ENCODE results near the gene PFKFB3. TPM values are rescaled to one million over a fixed set of nuclear protein-coding genes. Genes with fewer than 3 reads are reported as not detected.

PFKFB3 gene
- total and polyA plus RNA-seq, 2 experiments from 2014 or later = 14.5 to 23.7 TPM

DNA sequence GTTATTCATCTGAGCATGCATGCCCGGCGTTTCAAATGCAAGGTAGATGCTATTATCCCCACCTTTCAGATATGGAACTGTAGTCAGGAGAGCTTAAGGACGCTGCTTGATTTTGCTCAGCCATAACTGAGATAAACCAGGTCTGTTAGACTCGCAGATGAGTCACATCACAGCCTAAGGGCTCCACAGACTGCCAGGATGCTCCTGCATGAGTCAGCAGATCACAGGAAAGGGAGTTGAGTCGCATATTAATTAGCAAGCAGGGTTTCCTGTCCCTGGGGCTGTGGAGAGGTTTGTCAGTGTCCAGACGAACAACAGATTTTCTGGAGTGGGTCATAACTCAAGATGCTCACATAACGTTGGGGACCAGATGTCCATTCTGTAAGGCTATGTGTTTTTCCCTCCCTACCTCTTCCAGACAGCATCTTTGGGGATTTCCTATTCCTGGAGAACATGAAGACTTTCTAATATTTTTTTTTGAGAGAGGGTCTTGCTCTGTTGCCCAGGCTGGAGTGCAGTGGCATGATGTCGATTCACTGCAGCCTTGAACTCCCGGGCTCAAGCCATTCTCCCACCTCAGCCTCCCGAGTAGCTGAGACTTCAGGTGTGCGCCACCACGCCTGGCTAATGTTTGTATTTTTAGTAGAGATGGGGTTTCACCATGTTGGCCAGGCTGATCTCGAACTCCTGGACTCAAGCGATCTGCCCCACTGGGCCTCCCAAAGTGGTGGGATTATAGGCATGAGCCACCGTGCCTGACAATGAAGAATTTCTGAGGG is 36.7 kb downstream of the PFKFB3 start:
- H3K27me3 ChIP-seq (replicated peaks; ENCODE audit: insufficient read depth) = no peaks in the 10 kb centered on the region
- H3K79me2 ChIP-seq (ENCODE audit: insufficient read depth) = no peaks in the 10 kb centered on the region
- peaks cover 29% of the 10 kb centered on the region for H3F3A ChIP-seq (ENCODE audit: insufficient read depth)
- no peak overlapping the region for H3K9ac ChIP-seq
- H3K36me3 ChIP-seq (ENCODE audit: low read depth) = 0 out of 2 replicates have a peak, but pooled peaks cover 3% of the 10 kb centered on the region
- H3K9me2 ChIP-seq (ENCODE audit: insufficient read depth) = no peaks in the 10 kb centered on the region
- H3K4me3 ChIP-seq = no peak overlapping the region
- H3K27ac ChIP-seq = peak overlapping the region; percentile 7; the same call in 1 of the 2 replicates
- no peaks in the 10 kb centered on the region for H3K9me3 ChIP-seq (ENCODE audit: low read depth)
- H3K4me2 ChIP-seq (ENCODE audit: unreplicated experiment) = peak overlapping the region; percentile 12
- in situ Hi-C loops (cut with MboI) = no loop called here
- peaks cover 10% of the 10 kb centered on the region for H3K4me1 ChIP-seq (ENCODE audit: insufficient read depth)
- H4K20me1 ChIP-seq (ENCODE audit: insufficient read depth) = no peaks in the 10 kb centered on the region
- peak; percentile 99 for DNase-seq
- TF ChIP-seq EZH2 (IDR thresholded peaks at IDR 0.05; ENCODE audit: insufficient read depth, poor library complexity, severe bottlenecking) = no peak
- peak; percentile 82; the same call in 1 of the 2 replicates for TF ChIP-seq EZH2phosphoT487 (IDR thresholded peaks at IDR 0.05; ENCODE audit: insufficient read depth, low read depth)
- no peak overlapping the region for H2AFZ ChIP-seq
- WGBS, 2 experiments (ENCODE audit: low coverage in 1 of 2, low lambda C conversion rate in 2 of 2, missing lambda C conversion rate in 2 of 2) = 50 to 53% methylated on average over 14 to 15 of the region's 15 CpGs

DNA sequence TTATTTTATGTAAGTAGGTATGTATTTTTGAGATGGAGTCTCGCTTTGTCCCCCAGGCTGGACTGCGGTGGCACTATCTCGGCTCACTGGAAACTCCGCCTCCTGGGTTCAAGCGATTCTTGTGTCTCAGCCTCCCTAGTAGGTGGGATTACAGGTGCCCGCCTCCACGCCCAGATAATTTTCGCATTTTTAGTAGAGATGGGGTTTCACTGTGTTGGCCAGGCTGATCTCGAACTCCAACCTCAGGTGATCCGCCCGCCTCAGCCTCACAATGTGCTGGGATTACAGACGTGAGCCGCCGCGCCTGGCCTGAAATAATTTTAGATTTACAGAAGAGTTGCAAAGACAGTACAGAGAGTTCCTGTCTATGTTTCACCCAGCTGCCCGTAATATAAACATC is 37.5 kb downstream of the PFKFB3 start:
- TF ChIP-seq EZH2phosphoT487 (IDR thresholded peaks at IDR 0.05; ENCODE audit: insufficient read depth, low read depth) (no peak), EZH2 (IDR thresholded peaks at IDR 0.05; ENCODE audit: insufficient read depth, poor library complexity, severe bottlenecking) (no peak)
- Histone ChIP-seq H3K79me2 (ENCODE audit: insufficient read depth) (no peaks in the 10 kb centered on the region), H3K27me3 (replicated peaks; ENCODE audit: insufficient read depth) (no peaks in the 10 kb centered on the region), H3K9me3 (ENCODE audit: low read depth) (no peaks in the 10 kb centered on the region), H3K4me2 (ENCODE audit: unreplicated experiment) (no peak overlapping the region), H4K20me1 (ENCODE audit: insufficient read depth) (no peaks in the 10 kb centered on the region), H3K4me3 (no peak overlapping the region), H3F3A (ENCODE audit: insufficient read depth) (peaks cover 29% of the 10 kb centered on the region), H3K9me2 (ENCODE audit: insufficient read depth) (no peaks in the 10 kb centered on the region), H3K36me3 (ENCODE audit: low read depth) (0 out of 2 replicates have a peak, but pooled peaks cover 2% of the 10 kb centered on the region), H3K9ac (no peak overlapping the region), H3K4me1 (ENCODE audit: insufficient read depth) (peaks cover 10% of the 10 kb centered on the region), H2AFZ (no peak overlapping the region), H3K27ac (no peak overlapping the region)
- in situ Hi-C loops (cut with MboI) = no loop called here
- 94 to 96% methylated on average over 16 of the region's 16 CpGs for WGBS, 2 experiments (ENCODE audit: low coverage in 1 of 2, low lambda C conversion rate in 2 of 2, missing lambda C conversion rate in 2 of 2)
- DNase-seq = no peak

DNA sequence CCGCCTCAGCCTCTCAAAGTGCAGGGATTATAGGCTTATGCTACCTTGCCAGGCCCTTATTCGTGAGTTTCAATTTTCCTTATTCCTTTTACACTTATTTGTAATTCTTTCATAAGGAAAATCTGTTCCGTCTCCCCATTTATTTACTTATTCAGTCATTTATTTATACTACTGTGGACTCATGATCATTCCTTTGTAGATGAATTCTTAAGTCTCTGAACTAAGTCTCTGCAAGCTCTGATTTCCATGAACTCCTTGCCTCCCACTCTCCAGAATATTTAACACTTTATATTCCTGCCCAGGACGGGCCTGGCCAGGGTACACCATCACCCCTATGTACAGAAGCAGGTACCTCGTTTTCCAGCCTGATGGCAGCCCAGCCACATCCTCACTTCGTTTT is 39.4 kb downstream of the PFKFB3 start:
- H3K27ac ChIP-seq = no peak overlapping the region
- 78 to 80% methylated on average over 6 of the region's 6 CpGs for WGBS, 2 experiments (ENCODE audit: low coverage in 1 of 2, low lambda C conversion rate in 2 of 2, missing lambda C conversion rate in 2 of 2)
- in situ Hi-C loops (cut with MboI) = no loop called here

DNA sequence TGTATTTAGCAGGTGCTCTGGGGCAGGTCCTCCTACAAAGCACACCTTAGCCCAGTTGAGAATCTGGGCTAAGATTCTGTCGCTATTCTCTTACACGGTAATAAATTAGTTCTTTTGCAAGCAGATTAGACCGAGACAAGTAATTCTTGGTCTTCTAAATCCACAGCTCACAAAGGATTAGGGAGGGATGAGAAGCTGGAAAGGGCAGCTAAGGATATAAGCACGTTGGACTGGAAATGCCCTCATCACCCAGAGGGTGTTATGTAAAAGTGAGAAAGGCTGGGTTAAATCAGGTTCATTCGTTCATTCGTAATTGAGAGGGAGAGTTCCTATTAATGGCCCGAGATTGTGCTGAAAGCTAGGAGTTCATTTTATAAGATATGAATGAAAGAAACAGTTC is 41.8 kb downstream of the PFKFB3 start:
- no peaks in the 10 kb centered on the region for H3K9me2 ChIP-seq (ENCODE audit: insufficient read depth)
- H3K79me2 ChIP-seq (ENCODE audit: insufficient read depth) = no peaks in the 10 kb centered on the region
- no peak for TF ChIP-seq EZH2 (IDR thresholded peaks at IDR 0.05; ENCODE audit: insufficient read depth, poor library complexity, severe bottlenecking)
- no peak for TF ChIP-seq EZH2phosphoT487 (IDR thresholded peaks at IDR 0.05; ENCODE audit: insufficient read depth, low read depth)
- no peaks in the 10 kb centered on the region for H3K36me3 ChIP-seq (ENCODE audit: low read depth)
- no peak for DNase-seq
- H3K4me2 ChIP-seq (ENCODE audit: unreplicated experiment) = no peak overlapping the region
- no peaks in the 10 kb centered on the region for H3K27me3 ChIP-seq (replicated peaks; ENCODE audit: insufficient read depth)
- H3K9me3 ChIP-seq (ENCODE audit: low read depth) = no peaks in the 10 kb centered on the region
- H3K4me3 ChIP-seq = no peak overlapping the region
- H3K9ac ChIP-seq = no peak overlapping the region
- H3F3A ChIP-seq (ENCODE audit: insufficient read depth) = peaks cover 9% of the 10 kb centered on the region
- 82 to 85% methylated on average over 7 of the region's 7 CpGs for WGBS, 2 experiments (ENCODE audit: low coverage in 1 of 2, low lambda C conversion rate in 2 of 2, missing lambda C conversion rate in 2 of 2)
- H4K20me1 ChIP-seq (ENCODE audit: insufficient read depth) = no peaks in the 10 kb centered on the region
- peaks cover 5% of the 10 kb centered on the region for H3K4me1 ChIP-seq (ENCODE audit: insufficient read depth)
- in situ Hi-C loops (cut with MboI) = no loop called here
- H3K27ac ChIP-seq = no peak overlapping the region
- no peak overlapping the region for H2AFZ ChIP-seq

More for the DNA sequence above, 39.4 kb downstream of the PFKFB3 start:
- no peaks in the 10 kb centered on the region for H3K9me2 ChIP-seq (ENCODE audit: insufficient read depth)
- H3K4me3 ChIP-seq = no peak overlapping the region
- H3K36me3 ChIP-seq (ENCODE audit: low read depth) = no peaks in the 10 kb centered on the region
- H3K79me2 ChIP-seq (ENCODE audit: insufficient read depth) = no peaks in the 10 kb centered on the region
- H4K20me1 ChIP-seq (ENCODE audit: insufficient read depth) = no peaks in the 10 kb centered on the region
- peaks cover 28% of the 10 kb centered on the region for H3F3A ChIP-seq (ENCODE audit: insufficient read depth)
- H2AFZ ChIP-seq = no peak overlapping the region
- H3K9me3 ChIP-seq (ENCODE audit: low read depth) = no peaks in the 10 kb centered on the region
- H3K9ac ChIP-seq = no peak overlapping the region
- H3K27me3 ChIP-seq (replicated peaks; ENCODE audit: insufficient read depth) = no peaks in the 10 kb centered on the region
- no peak for DNase-seq
- H3K4me1 ChIP-seq (ENCODE audit: insufficient read depth) = peaks cover 10% of the 10 kb centered on the region
- no peak overlapping the region for H3K4me2 ChIP-seq (ENCODE audit: unreplicated experiment)
- TF ChIP-seq EZH2 (IDR thresholded peaks at IDR 0.05; ENCODE audit: insufficient read depth, poor library complexity, severe bottlenecking) (no peak), EZH2phosphoT487 (IDR thresholded peaks at IDR 0.05; ENCODE audit: insufficient read depth, low read depth) (no peak)
